Suppressor macrophage treated with lipopolysaccharide for 4 hours (primary cell): ENCODE results near the gene FAU.

Experiments used
- DNase-seq: peaks from one replicate; pipeline ENCODE4 v3.0.0-alpha.2; 2020

FAU gene

DNA sequence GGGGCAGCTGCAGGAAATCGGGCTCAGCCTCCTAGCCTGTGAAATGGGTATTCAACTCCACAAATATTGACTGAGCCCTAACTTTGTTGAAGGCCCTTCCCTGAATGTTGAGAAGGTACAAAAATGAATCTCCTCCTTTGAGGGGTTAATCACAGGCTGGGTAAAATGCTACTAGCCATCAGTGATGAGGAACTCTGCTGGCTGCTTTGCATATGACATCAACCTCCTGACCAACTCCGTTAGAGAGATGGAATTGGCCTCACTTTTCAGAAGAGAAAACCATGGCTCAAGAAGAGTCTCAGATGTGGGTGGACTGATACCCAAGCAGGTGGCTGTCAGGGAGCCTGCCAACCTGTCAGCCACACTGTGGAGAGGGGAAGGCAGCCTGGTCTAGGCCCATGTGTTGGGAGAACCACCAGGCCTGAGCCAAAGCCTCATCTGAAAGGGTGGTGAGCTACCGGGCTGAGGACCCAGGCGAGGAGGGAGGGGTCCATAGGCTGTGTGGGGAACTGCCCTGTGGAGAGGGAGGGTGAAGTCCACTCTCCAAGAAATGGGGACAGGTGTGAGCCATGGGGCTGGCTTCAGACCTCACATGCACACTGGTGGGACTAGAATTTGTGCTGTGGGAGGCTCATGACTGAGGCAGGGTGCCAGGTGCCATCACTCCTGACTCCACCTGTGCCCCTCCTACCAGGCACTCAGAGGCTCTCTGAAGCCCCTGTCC lies 49.9 kb downstream of the FAU start:
- peak; percentile 34 for DNase-seq
